ENCODE measurements around the gene OBP2A. TPM values are rescaled to one million over a fixed set of nuclear protein-coding genes. Genes with fewer than 3 reads are reported as not detected.

OBP2A gene
- total RNA-seq, 1 donor from 2014 or later, result not detected

GRCh38 chr9:135550344-135550918 is 4.5 kb downstream of the OBP2A start:
- no peak for DNase-seq
- TF ChIP-seq CTCF (IDR thresholded peaks at IDR 0.05; ENCODE audit: borderline replicate concordance), result no peak
- Histone ChIP-seq H3K9me3 (replicated peaks) (peaks cover 5% of the 10 kb centered on the region), H3K4me3 (no peak overlapping the region), H3K27me3 (ENCODE audit: low read depth) (peaks cover 19% of the 10 kb centered on the region), H3K36me3 (no peaks in the 10 kb centered on the region), H3K27ac (replicated peaks) (no peak overlapping the region), H3K4me1 (no peaks in the 10 kb centered on the region)
- intact Hi-C loops (cut with micrococcal nuclease), result no loop called here

- Histone ChIP-seq H3K36me3 (no peaks in the 10 kb centered on the region), H3K27ac (replicated peaks) (no peak overlapping the region), H3K4me3 (no peak overlapping the region), H3K27me3 (ENCODE audit: low read depth) (peaks cover 19% of the 10 kb centered on the region), H3K4me1 (no peaks in the 10 kb centered on the region), H3K9me3 (replicated peaks) (peaks cover 5% of the 10 kb centered on the region)
- DNase-seq, result no peak
- intact Hi-C loops (cut with micrococcal nuclease), result no loop called here
- TF ChIP-seq CTCF (IDR thresholded peaks at IDR 0.05; ENCODE audit: borderline replicate concordance), result no peak
Observed at GRCh38 chr9:135551031-135551430, 5.1 kb downstream of the OBP2A start.

- no peak overlapping the region for H3K27ac ChIP-seq (replicated peaks)
- no peaks in the 10 kb centered on the region for H3K4me1 ChIP-seq
- DNase-seq, result no peak
- intact Hi-C loops (cut with micrococcal nuclease), result no loop called here
- peaks cover 19% of the 10 kb centered on the region for H3K27me3 ChIP-seq (ENCODE audit: low read depth)
- peaks cover 5% of the 10 kb centered on the region for H3K9me3 ChIP-seq (replicated peaks)
- no peak for TF ChIP-seq CTCF (IDR thresholded peaks at IDR 0.05; ENCODE audit: borderline replicate concordance)
- H3K4me3 ChIP-seq, result no peak overlapping the region
- no peaks in the 10 kb centered on the region for H3K36me3 ChIP-seq
Observed at GRCh38 chr9:135551456-135551855, 5.5 kb downstream of the OBP2A start.

GRCh38 chr9:135552021-135552697 is 6.2 kb downstream of the OBP2A start:
- H3K9me3 ChIP-seq (replicated peaks), result peaks cover 5% of the 10 kb centered on the region
- H3K36me3 ChIP-seq, result no peaks in the 10 kb centered on the region
- H3K27me3 ChIP-seq (ENCODE audit: low read depth), result peaks cover 18% of the 10 kb centered on the region
- no peak overlapping the region for H3K27ac ChIP-seq (replicated peaks)
- H3K4me1 ChIP-seq, result no peaks in the 10 kb centered on the region
- intact Hi-C loops (cut with micrococcal nuclease), result no loop called here
- no peak for DNase-seq
- H3K4me3 ChIP-seq, result no peak overlapping the region
- no peak for TF ChIP-seq CTCF (IDR thresholded peaks at IDR 0.05; ENCODE audit: borderline replicate concordance)

- intact Hi-C loops (cut with micrococcal nuclease), result no loop called here
- H3K4me3 ChIP-seq, result no peak overlapping the region
- peaks cover 12% of the 10 kb centered on the region for H3K27me3 ChIP-seq (ENCODE audit: low read depth)
- H3K36me3 ChIP-seq, result no peaks in the 10 kb centered on the region
- no peak for DNase-seq
- no peak overlapping the region for H3K27ac ChIP-seq (replicated peaks)
- no peak for TF ChIP-seq CTCF (IDR thresholded peaks at IDR 0.05; ENCODE audit: borderline replicate concordance)
- peaks cover 5% of the 10 kb centered on the region for H3K9me3 ChIP-seq (replicated peaks)
- no peaks in the 10 kb centered on the region for H3K4me1 ChIP-seq
Observed at GRCh38 chr9:135552698-135553171, 6.8 kb downstream of the OBP2A start.
